GM23338 (cell line): Measurements from ENCODE around the gene CLASP2. TPM values are rescaled to one million over a fixed set of nuclear protein-coding genes. Genes with fewer than 3 reads are reported as not detected.
"Not testable (repeated sequence)": the region's sequence is repeated elsewhere in the genome, so short reads cannot be mapped to it uniquely, and the experiment has no call there.

ENCODE experiments used
- ATAC-seq: fragments of 200-7000 bp; cut with Tn5 transposase; 3 replicates; pipeline ENCODE4 v1.9.1; 2020
- DNase-seq: peaks from one replicate; pipeline ENCODE4 v3.0.0-alpha.2; 2015; ENCODE audit warnings: low spot score
- H2AFZ ChIP-seq: fragments of 200-600 bp; sonication (generic); 2 replicates; pipeline ENCODE4 v1.8.0; 2016; ENCODE audit warnings: antibody characterized with exemption, mild to moderate bottlenecking, moderate library complexity
- H3F3A ChIP-seq: fragments of 200-600 bp; sonication (generic); replicated peaks from 2 replicates; pipeline ENCODE4 v1.8.0; 2017; ENCODE audit warnings: antibody characterized with exemption, mixed run types, low read depth
- H3K27ac ChIP-seq: fragments of 200-600 bp; sonication (generic); 2 replicates; pipeline ENCODE4 v1.6.1; 2016; ENCODE audit warnings: low read depth
- H3K27me3 ChIP-seq: fragments of 200-600 bp; sonication (generic); 2 replicates; pipeline ENCODE4 v1.8.0; 2016; ENCODE audit warnings: mild to moderate bottlenecking, mixed run types, moderate library complexity; ENCODE audit not compliant: insufficient read depth
- H3K36me3 ChIP-seq: fragments of 200-600 bp; sonication (generic); 2 replicates; pipeline ENCODE4 v1.8.0; 2016; ENCODE audit warnings: mild to moderate bottlenecking; ENCODE audit not compliant: insufficient read depth
- H3K4me1 ChIP-seq: fragments of 200-600 bp; sonication (generic); 2 replicates; pipeline ENCODE4 v1.8.0; 2016; ENCODE audit warnings: mild to moderate bottlenecking, moderate library complexity; ENCODE audit not compliant: insufficient read depth
- H3K4me2 ChIP-seq: fragments of 200-600 bp; sonication (generic); 2 replicates; pipeline ENCODE4 v1.7.1; 2017; ENCODE audit warnings: mixed run types
- H3K4me3 ChIP-seq: fragments of 200-600 bp; sonication (generic); 2 replicates; pipeline ENCODE4 v1.6.1; 2016; ENCODE audit warnings: mixed run types
- H3K79me2 ChIP-seq: fragments of 200-600 bp; sonication (generic); replicated peaks from 2 replicates; pipeline ENCODE4 v1.8.0; 2017; ENCODE audit warnings: mild to moderate bottlenecking; ENCODE audit not compliant: insufficient read depth
- H3K9me2 ChIP-seq: fragments of 200-600 bp; sonication (generic); 2 replicates; pipeline ENCODE4 v1.8.0; 2017; ENCODE audit not compliant: insufficient read depth
- H4K20me1 ChIP-seq: fragments of 200-600 bp; sonication (generic); replicated peaks from 2 replicates; pipeline ENCODE4 v1.8.0; 2017; ENCODE audit warnings: mild to moderate bottlenecking; ENCODE audit not compliant: insufficient read depth
- H3K27ac Mint-ChIP-seq: 2 replicates; pipeline ENCODE4 v1.8.0; 2020; ENCODE audit warnings: inconsistent platforms, mild to moderate bottlenecking, moderate library complexity, mixed read lengths
- H3K27me3 Mint-ChIP-seq: 3 replicates; pipeline ENCODE4 v1.8.0; 2022; ENCODE audit warnings: low read depth, mild to moderate bottlenecking, moderate library complexity, mixed read lengths, inconsistent platforms; ENCODE audit not compliant: insufficient read depth, poor library complexity
- H3K36me3 Mint-ChIP-seq: 3 replicates; pipeline ENCODE4 v1.8.0; 2021; ENCODE audit warnings: low read depth, mild to moderate bottlenecking, inconsistent platforms, moderate library complexity, mixed read lengths
- H3K4me1 Mint-ChIP-seq: 3 replicates; pipeline ENCODE4 v1.8.0; 2020; ENCODE audit warnings: mild to moderate bottlenecking, inconsistent platforms, mixed read lengths
- H3K4me3 Mint-ChIP-seq: 3 replicates; pipeline ENCODE4 v1.8.0; 2021; ENCODE audit warnings: moderate library complexity, mild to moderate bottlenecking, inconsistent platforms, mixed read lengths
- H3K9me3 Mint-ChIP-seq: 3 replicates; pipeline ENCODE4 v1.8.0; 2020; ENCODE audit warnings: moderate library complexity, mild to moderate bottlenecking, inconsistent platforms, mixed read lengths
- CREB1 ChIP-seq: fragments of 250-450 bp; sonication (Bioruptor Pico); IDR thresholded peaks from 2 replicates; pipeline ENCODE4 v1.5.0; 2020; ENCODE audit warnings: low read depth, mild to moderate bottlenecking, moderate library complexity
- JUNB ChIP-seq: IDR thresholded peaks from one replicate; pipeline ENCODE4 v1.6.1; 2016; ENCODE audit warnings: antibody characterized with exemption; ENCODE audit not compliant: unreplicated experiment
- NANOG ChIP-seq: IDR thresholded peaks from 2 replicates; pipeline ENCODE4 v1.6.1; 2016; ENCODE audit warnings: antibody characterized with exemption, borderline replicate concordance
- POLR2AphosphoS5 ChIP-seq: IDR thresholded peaks from 2 replicates; pipeline ENCODE4 v1.6.1; 2016; ENCODE audit warnings: antibody characterized with exemption, low read depth
- STAT1 ChIP-seq: IDR thresholded peaks from one replicate; pipeline ENCODE4 v1.6.1; 2016; ENCODE audit warnings: antibody characterized with exemption; ENCODE audit not compliant: unreplicated experiment
- ZNF114 ChIP-seq: fragments of 250-450 bp; sonication (Bioruptor Pico); IDR thresholded peaks from 2 replicates; pipeline ENCODE4 v1.5.0; 2020; ENCODE audit warnings: mild to moderate bottlenecking, moderate library complexity
- ZNF331 ChIP-seq: fragments of 250-450 bp; sonication (Bioruptor Pico); IDR thresholded peaks from 2 replicates; pipeline ENCODE4 v1.5.0; 2020; ENCODE audit warnings: low read depth, mild to moderate bottlenecking, moderate library complexity
- long read RNA-seq: library from polyadenylated mRNA; unstranded; transcript quantifications from one replicate; pipeline ENCODE4 v2.0.0, GENCODE V29; 2020; ENCODE audit not compliant: unreplicated experiment
- polyA plus RNA-seq: library from polyadenylated mRNA; unstranded; fragments of >200 nt; fragmentation: Nextera tagmentation; extraction: Ambion mirVana; gene quantifications from 2 replicates; pipeline ENCODE4 v1.2.1, GENCODE V29; 2016
- total RNA-seq: library from RNA; depleted of rRNA; stranded (reverse); fragments of >200 nt; shearing (Covaris generic); gene quantifications from 2 replicates; pipeline ENCODE4 v1.2.3, GENCODE V29; 2014; rRNA removed
- TF ChIP-seq, protein P1 (sequence below): IDR thresholded peaks from one replicate; pipeline ENCODE4 v1.6.1; 2018; ENCODE audit warnings: antibody characterized with exemption; ENCODE audit not compliant: unreplicated experiment

CLASP2 gene
- total RNA-seq: 67.5 and 74.6 TPM in 2 replicates
- polyA plus RNA-seq: 9.7 and 12.8 TPM in 2 replicates
- long read RNA-seq, partial matches to known transcripts: 0 of 4 reads
- long read RNA-seq, other reads (novel, unspliced or antisense): 4 of 4 reads

- no peaks in the 10 kb centered on the region for H3K9me3 Mint-ChIP-seq
- Histone ChIP-seq H3K9me2 (no peaks in the 10 kb centered on the region), H2AFZ (peak within 1 kb of the TSS; percentile 91), H3K79me2 (peaks cover 45% of the 10 kb centered on the region), H3K4me1 (peaks cover 8% of the 10 kb centered on the region; the same call in 1 of the 2 replicates), H4K20me1 (peaks cover 17% of the 10 kb centered on the region), H3K27ac (peak within 1 kb of the TSS; percentile 77), H3F3A (no peaks in the 10 kb centered on the region), H3K36me3 (no peaks in the 10 kb centered on the region), H3K27me3 (no peaks in the 10 kb centered on the region), H3K4me3 (peak within 1 kb of the TSS; percentile 80), H3K4me2 (peak within 1 kb of the TSS; percentile 93)
- ATAC-seq (peak; percentile 91), DNase-seq (peak; percentile 94)
- TF ChIP-seq STAT1: no peak
- TF ChIP-seq ZNF331: no peak
- TF ChIP-seq POLR2AphosphoS5: peak; percentile 89
- TF ChIP-seq CREB1 (CRISPR knock-in tag): peak; percentile 97
- no peak within 1 kb of the TSS; the same call in 2 of the 3 replicates for H3K4me3 Mint-ChIP-seq
- H3K36me3 Mint-ChIP-seq: no peaks in the 10 kb centered on the region
- peak within 1 kb of the TSS; percentile 92 for H3K27ac Mint-ChIP-seq
- peaks cover 5% of the 10 kb centered on the region for H3K27me3 Mint-ChIP-seq
- peaks cover 3% of the 10 kb centered on the region for H3K4me1 Mint-ChIP-seq
Observed at GRCh38 chr3:33717866-33718594, at the start of gene CLASP2. Gene CLASP2 (minus strand): TSS chr3:33718254. CDS start chr3:33718002, 252 bp downstream.

DNA sequence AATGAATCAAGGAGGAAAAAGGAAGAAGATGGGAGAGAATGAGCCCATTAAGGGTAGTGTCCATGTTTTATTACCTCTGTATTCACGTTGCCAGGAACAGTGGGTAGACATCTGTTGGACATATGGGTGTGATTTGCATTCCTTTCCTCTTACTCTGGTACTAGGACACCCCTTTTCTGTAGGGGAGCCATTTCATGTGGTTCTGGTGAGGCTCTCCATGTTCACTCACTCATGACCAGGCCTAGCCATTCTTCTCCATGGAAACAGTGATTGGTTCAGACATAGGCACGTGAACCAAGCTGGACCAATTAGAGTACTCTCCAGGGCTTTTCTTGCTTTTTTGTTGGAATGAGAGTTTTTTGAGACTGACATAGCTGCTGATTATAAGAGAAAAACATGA is 40.8 kb upstream of the CLASP2 start:
- Histone ChIP-seq H2AFZ (0 out of 2 replicates have a peak overlapping the region, but pooled peaks have one; percentile 16), H3K27ac (no peak overlapping the region), H3K4me2 (no peak overlapping the region), H3K36me3 (0 out of 2 replicates have a peak, but pooled peaks cover 13% of the 10 kb centered on the region), H4K20me1 (no peaks in the 10 kb centered on the region), H3K27me3 (no peaks in the 10 kb centered on the region), H3K79me2 (no peaks in the 10 kb centered on the region), H3K9me2 (no peaks in the 10 kb centered on the region; the same call in 1 of the 2 replicates), H3K4me3 (no peak overlapping the region), H3F3A (0 out of 2 replicates have a peak, but pooled peaks cover 2% of the 10 kb centered on the region), H3K4me1 (no peaks in the 10 kb centered on the region)
- no peaks in the 10 kb centered on the region for H3K27me3 Mint-ChIP-seq
- no peak overlapping the region for H3K27ac Mint-ChIP-seq
- TF ChIP-seq POLR2AphosphoS5 (no peak), NANOG (no peak), JUNB (no peak), CREB1 (CRISPR knock-in tag) (no peak), ZNF114 (CRISPR knock-in tag) (no peak)
- ATAC-seq (no peak), DNase-seq (no peak)
- H3K4me1 Mint-ChIP-seq: no peaks in the 10 kb centered on the region
- peaks cover 34% of the 10 kb centered on the region for H3K9me3 Mint-ChIP-seq
- peaks cover 15% of the 10 kb centered on the region for H3K36me3 Mint-ChIP-seq
- H3K4me3 Mint-ChIP-seq: no peak overlapping the region

GRCh38 chr3:33758281-33758680 is 40.2 kb upstream of the CLASP2 start:
- H3K27me3 ChIP-seq: no peaks in the 10 kb centered on the region
- no peaks in the 10 kb centered on the region for H3K4me1 Mint-ChIP-seq
- no peak overlapping the region for H3K4me3 ChIP-seq
- H4K20me1 ChIP-seq: no peaks in the 10 kb centered on the region
- no peak overlapping the region for H3K4me3 Mint-ChIP-seq
- H3F3A ChIP-seq: 0 out of 2 replicates have a peak, but pooled peaks cover 2% of the 10 kb centered on the region
- H3K79me2 ChIP-seq: no peaks in the 10 kb centered on the region
- H3K27ac ChIP-seq: no peak overlapping the region
- no peaks in the 10 kb centered on the region; the same call in 1 of the 2 replicates for H3K9me2 ChIP-seq
- H3K27ac Mint-ChIP-seq: no peak overlapping the region
- no peak for TF ChIP-seq POLR2AphosphoS5
- TF ChIP-seq, protein P1, sequence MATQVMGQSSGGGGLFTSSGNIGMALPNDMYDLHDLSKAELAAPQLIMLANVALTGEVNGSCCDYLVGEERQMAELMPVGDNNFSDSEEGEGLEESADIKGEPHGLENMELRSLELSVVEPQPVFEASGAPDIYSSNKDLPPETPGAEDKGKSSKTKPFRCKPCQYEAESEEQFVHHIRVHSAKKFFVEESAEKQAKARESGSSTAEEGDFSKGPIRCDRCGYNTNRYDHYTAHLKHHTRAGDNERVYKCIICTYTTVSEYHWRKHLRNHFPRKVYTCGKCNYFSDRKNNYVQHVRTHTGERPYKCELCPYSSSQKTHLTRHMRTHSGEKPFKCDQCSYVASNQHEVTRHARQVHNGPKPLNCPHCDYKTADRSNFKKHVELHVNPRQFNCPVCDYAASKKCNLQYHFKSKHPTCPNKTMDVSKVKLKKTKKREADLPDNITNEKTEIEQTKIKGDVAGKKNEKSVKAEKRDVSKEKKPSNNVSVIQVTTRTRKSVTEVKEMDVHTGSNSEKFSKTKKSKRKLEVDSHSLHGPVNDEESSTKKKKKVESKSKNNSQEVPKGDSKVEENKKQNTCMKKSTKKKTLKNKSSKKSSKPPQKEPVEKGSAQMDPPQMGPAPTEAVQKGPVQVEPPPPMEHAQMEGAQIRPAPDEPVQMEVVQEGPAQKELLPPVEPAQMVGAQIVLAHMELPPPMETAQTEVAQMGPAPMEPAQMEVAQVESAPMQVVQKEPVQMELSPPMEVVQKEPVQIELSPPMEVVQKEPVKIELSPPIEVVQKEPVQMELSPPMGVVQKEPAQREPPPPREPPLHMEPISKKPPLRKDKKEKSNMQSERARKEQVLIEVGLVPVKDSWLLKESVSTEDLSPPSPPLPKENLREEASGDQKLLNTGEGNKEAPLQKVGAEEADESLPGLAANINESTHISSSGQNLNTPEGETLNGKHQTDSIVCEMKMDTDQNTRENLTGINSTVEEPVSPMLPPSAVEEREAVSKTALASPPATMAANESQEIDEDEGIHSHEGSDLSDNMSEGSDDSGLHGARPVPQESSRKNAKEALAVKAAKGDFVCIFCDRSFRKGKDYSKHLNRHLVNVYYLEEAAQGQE: no peak
- DNase-seq (no peak), ATAC-seq (no peak)
- H3K4me2 ChIP-seq: no peak overlapping the region
- H3K36me3 Mint-ChIP-seq: peaks cover 20% of the 10 kb centered on the region
- H3K27me3 Mint-ChIP-seq: no peaks in the 10 kb centered on the region
- H3K4me1 ChIP-seq: no peaks in the 10 kb centered on the region
- H3K9me3 Mint-ChIP-seq: peaks cover 40% of the 10 kb centered on the region
- no peak overlapping the region for H2AFZ ChIP-seq
- H3K36me3 ChIP-seq: 0 out of 2 replicates have a peak, but pooled peaks cover 13% of the 10 kb centered on the region

DNA sequence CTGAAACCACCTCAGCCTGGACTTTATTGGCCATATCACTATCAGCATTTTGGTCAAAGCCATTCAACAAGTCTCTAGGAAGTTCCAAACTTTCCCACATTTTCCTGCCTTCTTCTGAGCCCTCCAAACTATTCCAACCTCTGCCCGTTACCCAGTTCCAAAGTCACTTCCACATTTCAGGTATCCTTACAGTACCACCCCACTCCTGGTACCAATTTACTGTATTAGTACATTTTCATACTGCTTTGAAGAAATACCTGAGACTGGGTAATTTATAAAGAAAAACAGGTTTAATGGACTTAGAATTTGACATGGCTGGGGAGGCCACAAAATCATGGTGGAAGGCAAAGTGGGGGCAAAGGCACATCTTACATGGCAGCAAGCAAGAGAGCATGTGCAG is 36.3 kb upstream of the CLASP2 start:
- not testable (repeated sequence) for DNase-seq

More for the DNA sequence above, 36.3 kb upstream of the CLASP2 start:
- not testable (repeated sequence) for H3K4me2 ChIP-seq, H3K79me2 ChIP-seq, H3K4me1 ChIP-seq, ATAC-seq, H3F3A ChIP-seq, H3K4me3 Mint-ChIP-seq, H4K20me1 ChIP-seq, H3K27me3 Mint-ChIP-seq, H3K4me3 ChIP-seq, H3K27ac Mint-ChIP-seq, H2AFZ ChIP-seq, H3K4me1 Mint-ChIP-seq, H3K27ac ChIP-seq, H3K27me3 ChIP-seq
- peaks cover 23% of the 10 kb centered on the region for H3K36me3 Mint-ChIP-seq
- peaks cover 41% of the 10 kb centered on the region for H3K9me3 Mint-ChIP-seq
- H3K9me2 ChIP-seq: peaks cover 11% of the 10 kb centered on the region; the same call in 1 of the 2 replicates
- 0 out of 2 replicates have a peak, but pooled peaks cover 13% of the 10 kb centered on the region for H3K36me3 ChIP-seq
